SH-SY5Y (cell line): ENCODE data around the gene ERVMER34-1.

Experiments used
- GATA2 ChIP-seq: IDR thresholded peaks from 2 replicates; pipeline ENCODE4 v1.6.1; 2011; ENCODE audit warnings: mild to moderate bottlenecking, low read depth, low read length
- GATA3 ChIP-seq: IDR thresholded peaks from 2 replicates; pipeline ENCODE4 v1.6.1; 2011; ENCODE audit warnings: low read depth, mild to moderate bottlenecking, low read length, moderate library complexity

DNA sequence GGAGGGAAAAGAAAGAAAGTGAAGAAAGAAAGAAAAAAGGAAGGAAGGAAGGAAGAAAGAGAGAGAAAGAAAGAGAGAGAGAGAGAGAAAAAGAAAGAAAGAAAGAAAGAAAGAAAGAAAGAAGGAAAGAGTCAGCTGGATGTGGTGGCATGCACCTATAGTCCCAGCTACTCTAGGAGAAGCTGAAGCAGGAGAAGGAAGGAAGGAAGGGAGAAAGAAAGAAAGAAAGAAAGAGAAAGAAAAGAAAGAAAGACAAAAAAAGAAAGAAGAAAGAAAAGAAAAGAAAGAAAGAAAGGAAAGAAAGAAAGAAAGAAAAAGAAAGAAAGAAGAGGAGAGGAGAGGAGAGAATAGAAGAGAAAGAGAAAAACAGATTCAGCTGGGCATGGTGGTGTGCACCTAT lies 44.3 kb upstream of the ERVMER34-1 start:
- no peak for TF ChIP-seq GATA2
- TF ChIP-seq GATA3, result no peak
